CD14-positive monocyte (primary cell): ENCODE results near the gene PER1. TPM values are rescaled to one million over a fixed set of nuclear protein-coding genes. Genes with fewer than 3 reads are reported as not detected.

Source experiments
- DNase-seq, 3 donors: peaks; one replicate each; pipeline ENCODE4 v3.0.0-alpha.2; 2011 to 2022
- H2AFZ ChIP-seq: 2 replicates; pipeline ENCODE4 v1.6.0; 2012; ENCODE audit warnings: mild to moderate bottlenecking, low read depth, low read length, inconsistent platforms; ENCODE audit not compliant: insufficient read depth, poor library complexity, severe bottlenecking
- H3K27ac ChIP-seq, 2 donors: 1 replicate in 1 of 2; 2 replicates in 1 of 2; pipeline ENCODE4 v1.5.1; 2012 to 2013; ENCODE audit warnings: low read length in 2 of 2, control low read depth in 1 of 2, inconsistent platforms in 1 of 2, low read depth in 1 of 2, mild to moderate bottlenecking in 1 of 2
- H3K27me3 ChIP-seq, 2 donors: one replicate each; pipeline versions ENCODE4 v1.6.0 to v1.6.1; 2011 to 2013; ENCODE audit warnings: low read length in 2 of 2; ENCODE audit not compliant: control insufficient read depth in 2 of 2, insufficient read depth in 2 of 2
- H3K36me3 ChIP-seq, 2 donors: replicated peaks in 1 of 2; 1 replicate in 1 of 2; 2 replicates in 1 of 2; pipeline versions ENCODE4 v1.5.1 to v1.6.1; 2012 to 2013; ENCODE audit warnings: low read length in 2 of 2, control low read depth in 1 of 2, inconsistent platforms in 1 of 2, mild to moderate bottlenecking in 1 of 2; ENCODE audit not compliant: insufficient read depth in 2 of 2, control insufficient read depth in 1 of 2
- H3K4me1 ChIP-seq, 2 donors: 1 replicate in 1 of 2; 2 replicates in 1 of 2; pipeline versions ENCODE4 v1.5.1 to v1.6.1; 2012 to 2013; ENCODE audit warnings: low read length in 2 of 2, control low read depth in 1 of 2, inconsistent platforms in 1 of 2, mild to moderate bottlenecking in 1 of 2, moderate library complexity in 1 of 2; ENCODE audit not compliant: insufficient read depth in 2 of 2, control insufficient read depth in 1 of 2
- H3K4me2 ChIP-seq: replicated peaks from 2 replicates; pipeline ENCODE3; 2012; ENCODE audit warnings: low read length, moderate library complexity, mild to moderate bottlenecking; ENCODE audit not compliant: poor library complexity, severe bottlenecking; ENCODE audit errors: extremely low read depth
- H3K4me3 ChIP-seq, 3 experiments: fragments of 200-600 bp in 1 of 3; sonication (generic) in 1 of 3; replicated peaks in 1 of 3; 1 replicate in 2 of 3; 2 replicates in 1 of 3; pipeline ENCODE4 v1.5.1; 2011 to 2013; ENCODE audit warnings: low read length in 3 of 3, mild to moderate bottlenecking in 3 of 3, control low read depth in 2 of 3, low read depth in 2 of 3, inconsistent platforms in 1 of 3, moderate library complexity in 1 of 3
- H3K79me2 ChIP-seq: 2 replicates; pipeline ENCODE4 v1.6.0; 2012; ENCODE audit warnings: mild to moderate bottlenecking, control low read depth, inconsistent platforms, low read length, moderate library complexity; ENCODE audit not compliant: insufficient read depth
- H3K9ac ChIP-seq: 2 replicates; pipeline ENCODE4 v1.6.0; 2017; ENCODE audit warnings: low read length, mild to moderate bottlenecking; ENCODE audit not compliant: insufficient read depth, poor library complexity, severe bottlenecking
- H3K9me3 ChIP-seq, 2 donors: replicated peaks in 1 of 2; 1 replicate in 1 of 2; 2 replicates in 1 of 2; pipeline versions ENCODE4 v1.5.1 to v1.6.1; 2012 to 2013; ENCODE audit warnings: low read length in 2 of 2, control low read depth in 1 of 2; ENCODE audit not compliant: control insufficient read depth in 1 of 2, insufficient read depth in 1 of 2
- H4K20me1 ChIP-seq: 2 replicates; pipeline ENCODE4 v1.6.0; 2012; ENCODE audit warnings: mild to moderate bottlenecking, low read length, control low read depth, moderate library complexity; ENCODE audit not compliant: insufficient read depth
- H3K27ac Mint-ChIP-seq, 7 donors: one replicate each; pipeline ENCODE4 v1.8.0; 2020; ENCODE audit warnings: mild to moderate bottlenecking in 7 of 7, mixed read lengths in 7 of 7, moderate library complexity in 6 of 7, inconsistent platforms in 2 of 7
- H3K27me3 Mint-ChIP-seq, 3 donors: one replicate each; pipeline ENCODE4 v1.8.0; 2021 to 2022; ENCODE audit warnings: low read depth in 3 of 3, mild to moderate bottlenecking in 3 of 3, mixed read lengths in 3 of 3, moderate library complexity in 3 of 3, inconsistent platforms in 1 of 3
- H3K36me3 Mint-ChIP-seq, 2 donors: one replicate each; pipeline ENCODE4 v1.8.0; 2020; ENCODE audit warnings: mixed read lengths in 2 of 2, inconsistent platforms in 1 of 2, mild to moderate bottlenecking in 1 of 2
- H3K4me1 Mint-ChIP-seq: one replicate; pipeline ENCODE4 v1.8.0; 2020; ENCODE audit warnings: mild to moderate bottlenecking, mixed read lengths
- H3K4me3 Mint-ChIP-seq, 2 donors: one replicate each; pipeline ENCODE4 v1.8.0; 2020; ENCODE audit warnings: mild to moderate bottlenecking in 2 of 2, mixed read lengths in 2 of 2, moderate library complexity in 1 of 2
- H3K9me3 Mint-ChIP-seq, 7 donors: one replicate each; pipeline ENCODE4 v1.8.0; 2020 to 2022; ENCODE audit warnings: mixed read lengths in 7 of 7, mild to moderate bottlenecking in 6 of 7, moderate library complexity in 6 of 7, inconsistent platforms in 2 of 7
- CTCF ChIP-seq: fragments of 200-600 bp; IDR thresholded peaks from one replicate; pipeline ENCODE4 v1.8.0; 2022; ENCODE audit warnings: antibody characterized with exemption, mild to moderate bottlenecking
- WGBS: methylation state at CpG from one replicate; pipeline ENCODE4 v1.1.5; 2013; ENCODE audit warnings: missing lambda C conversion rate; ENCODE audit not compliant: insufficient coverage; 5-methylcytosine and 5-hydroxymethylcytosine counted together
- intact Hi-C, 2 donors: fragments of 100-400 bp; cut with micrococcal nuclease; formaldehyde crosslinking; loops; one replicate each; pipeline versions ENCODE4 v1.15.0 to v1.15.1; 2023
- polyA plus RNA-seq, 3 donors: library from polyadenylated mRNA; depleted of rRNA in 1 of 3; unstranded in 2 of 3; stranded (reverse) in 1 of 3; fragments of 300-500 nt in 2 of 3; fragments of >200 nt in 1 of 3; fragmentation: Illumina TruSeq in 2 of 3; gene quantifications; 1 replicate in 2 of 3; 2 replicates in 1 of 3; pipeline ENCODE4 v1.2.3, GENCODE V29; 2012 to 2021

Gene PER1
- polyA plus RNA-seq, 3 donors: 5.6 to 457 (median 9.6) TPM

- peaks cover 65 to 88% (median 79%) of the 10 kb centered on the region in 3 donors for H3K27me3 Mint-ChIP-seq
- H3K36me3 Mint-ChIP-seq: peaks cover 0 to 4% of the 10 kb centered on the region in 2 donors
- 65% methylated on average over 18 of the region's 18 CpGs for WGBS
- Histone ChIP-seq H4K20me1 (peaks cover 8% of the 10 kb centered on the region), H3K4me1 (peaks cover 34 to 47% of the 10 kb centered on the region in 2 donors), H3K36me3 (no peaks in the 10 kb centered on the region), H3K79me2 (no peaks in the 10 kb centered on the region), H3K4me2 (no peak overlapping the region), H2AFZ (no peak overlapping the region), H3K9ac (no peak overlapping the region), H3K27ac (no peak overlapping the region), H3K27me3 (peaks cover 26 to 64% of the 10 kb centered on the region in 2 donors), H3K4me3 (peak overlapping the region in 1 of 3 experiments; percentile 77), H3K9me3 (no peaks in the 10 kb centered on the region)
- TF ChIP-seq CTCF: no peak
- peaks cover 41% of the 10 kb centered on the region for H3K4me1 Mint-ChIP-seq
- H3K4me3 Mint-ChIP-seq: peak overlapping the region in 1 of 2 donors; percentile 93
- intact Hi-C loops: loop anchor here in 1 of 2 donors (2.0 to 5.0 kb wide), 2 partner anchors 22 to 106 kb away; no protein-coding TSS in a partner anchor
- H3K9me3 Mint-ChIP-seq: peaks cover 0 to 16% (median 9%) of the 10 kb centered on the region in 7 donors
- no peak for DNase-seq
- H3K27ac Mint-ChIP-seq: no peak overlapping the region
These were observed 35.4 kb downstream of the PER1 start for GRCh38 chr17:8116776-8117175.

GRCh38 chr17:8110907-8111306 is 41.3 kb downstream of the PER1 start:
- intact Hi-C loops: loop anchor here (2.0 to 5.0 kb wide), 2 partner anchors 49 to 50 kb away; no protein-coding TSS in a partner anchor
- Mint-ChIP-seq H3K4me3 (peak overlapping the region in 1 of 2 donors; percentile 54), H3K9me3 (peaks cover 0 to 4% (median 1%) of the 10 kb centered on the region in 7 donors), H3K4me1 (peaks cover 9% of the 10 kb centered on the region), H3K27me3 (peaks cover 41 to 68% (median 46%) of the 10 kb centered on the region in 3 donors), H3K27ac (peak overlapping the region in 1 of 7 donors; percentile 40), H3K36me3 (no peaks in the 10 kb centered on the region)
- Histone ChIP-seq H3K79me2 (no peaks in the 10 kb centered on the region), H3K9me3 (no peaks in the 10 kb centered on the region), H4K20me1 (no peaks in the 10 kb centered on the region), H3K4me2 (no peak overlapping the region), H3K27ac (no peak overlapping the region), H3K9ac (no peak overlapping the region), H3K4me3 (no peak overlapping the region), H2AFZ (no peak overlapping the region), H3K4me1 (peaks cover 9 to 11% of the 10 kb centered on the region in 2 donors), H3K36me3 (no peaks in the 10 kb centered on the region), H3K27me3 (peaks cover 8 to 45% of the 10 kb centered on the region in 2 donors)
- WGBS: 96% methylated on average over 6 of the region's 6 CpGs
- TF ChIP-seq CTCF: no peak
- no peak for DNase-seq
